ENCODE data around the gene HRAS. TPM values are rescaled to one million over a fixed set of nuclear protein-coding genes. Genes with fewer than 3 reads are reported as not detected.

The HRAS gene
- total and polyA plus RNA-seq, 2 of the 13 experiments (the other 11 are each of a cell fraction or from before 2014, with no cell fraction given), result 32.9 to 50.0 TPM

DNA sequence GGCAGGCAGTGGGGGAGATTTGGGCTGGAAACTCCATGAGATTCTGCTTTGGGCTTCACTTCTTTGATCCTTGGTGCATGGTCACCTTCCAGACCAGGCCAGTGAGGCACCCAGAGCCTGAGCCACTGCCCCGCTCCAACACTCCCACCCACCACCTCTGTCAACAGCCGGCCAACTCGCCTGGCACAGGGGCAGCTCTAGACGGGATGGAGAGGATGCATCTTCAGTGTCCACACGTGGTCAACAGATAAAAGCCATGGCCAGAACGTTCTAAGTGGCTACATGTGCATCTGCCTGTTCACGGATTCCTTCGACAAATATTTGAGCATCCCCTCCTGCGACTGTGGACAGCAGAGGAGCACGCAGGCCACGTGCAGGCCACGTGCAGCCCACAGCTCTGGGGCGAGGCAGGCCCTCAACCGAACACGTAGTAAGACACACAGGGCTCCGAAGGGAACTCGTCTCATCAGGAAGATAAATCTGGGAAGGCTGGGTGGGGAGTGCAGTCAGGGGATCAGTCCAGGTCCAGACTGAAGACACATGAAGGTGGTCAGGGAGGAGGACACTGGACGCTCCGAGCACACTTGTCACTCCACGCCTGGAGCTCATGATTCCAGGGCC is 3.2 kb upstream of the HRAS start (continued):
- TF ChIP-seq HNRNPK (IDR thresholded peaks at IDR 0.05; ENCODE audit: low read depth, low read length, poor library complexity, severe bottlenecking) (no peak), MED13 (CRISPR knock-in tag; IDR thresholded peaks at IDR 0.05) (no peak), ZNF432 (CRISPR knock-in tag; IDR thresholded peaks at IDR 0.05; ENCODE audit: borderline replicate concordance) (no peak), MAZ (IDR thresholded peaks at IDR 0.05; ENCODE audit: borderline replicate concordance, low read depth, low read length) (no peak), MAZ (CRISPR knock-in tag; IDR thresholded peaks at IDR 0.05; ENCODE audit: low read depth) (peak; percentile 40; the same call in 1 of the 2 replicates), ZC3H13 (CRISPR knock-in tag; IDR thresholded peaks at IDR 0.05) (no peak), ZNF562 (CRISPR knock-in tag; IDR thresholded peaks at IDR 0.05; ENCODE audit: borderline replicate concordance) (no peak), HCFC1 (IDR thresholded peaks at IDR 0.05; ENCODE audit: low read depth, low read length) (no peak), ZBTB20 (CRISPR knock-in tag; IDR thresholded peaks at IDR 0.05; ENCODE audit: borderline replicate concordance, low read depth) (no peak), EED (CRISPR knock-in tag; IDR thresholded peaks at IDR 0.05) (no peak), ZNF496 (CRISPR knock-in tag; IDR thresholded peaks at IDR 0.05; ENCODE audit: insufficient replicate concordance) (no peak), BHLHE40 (IDR thresholded peaks at IDR 0.05; ENCODE audit: low read length) (no peak), ZBTB38 (CRISPR knock-in tag; IDR thresholded peaks at IDR 0.05) (no peak), HES4 (CRISPR knock-in tag; IDR thresholded peaks at IDR 0.05; ENCODE audit: borderline replicate concordance) (0 out of 2 replicates have a peak, but pooled peaks have one; percentile 55), ZNF629 (CRISPR knock-in tag; conservative IDR thresholded peaks at IDR 0.05) (no peak), TEAD2 (CRISPR knock-in tag; IDR thresholded peaks at IDR 0.05) (no peak), SYNCRIP (IDR thresholded peaks at IDR 0.05; ENCODE audit: insufficient read depth, low read depth, low read length) (no peak)
- TF ChIP-seq, protein P1, sequence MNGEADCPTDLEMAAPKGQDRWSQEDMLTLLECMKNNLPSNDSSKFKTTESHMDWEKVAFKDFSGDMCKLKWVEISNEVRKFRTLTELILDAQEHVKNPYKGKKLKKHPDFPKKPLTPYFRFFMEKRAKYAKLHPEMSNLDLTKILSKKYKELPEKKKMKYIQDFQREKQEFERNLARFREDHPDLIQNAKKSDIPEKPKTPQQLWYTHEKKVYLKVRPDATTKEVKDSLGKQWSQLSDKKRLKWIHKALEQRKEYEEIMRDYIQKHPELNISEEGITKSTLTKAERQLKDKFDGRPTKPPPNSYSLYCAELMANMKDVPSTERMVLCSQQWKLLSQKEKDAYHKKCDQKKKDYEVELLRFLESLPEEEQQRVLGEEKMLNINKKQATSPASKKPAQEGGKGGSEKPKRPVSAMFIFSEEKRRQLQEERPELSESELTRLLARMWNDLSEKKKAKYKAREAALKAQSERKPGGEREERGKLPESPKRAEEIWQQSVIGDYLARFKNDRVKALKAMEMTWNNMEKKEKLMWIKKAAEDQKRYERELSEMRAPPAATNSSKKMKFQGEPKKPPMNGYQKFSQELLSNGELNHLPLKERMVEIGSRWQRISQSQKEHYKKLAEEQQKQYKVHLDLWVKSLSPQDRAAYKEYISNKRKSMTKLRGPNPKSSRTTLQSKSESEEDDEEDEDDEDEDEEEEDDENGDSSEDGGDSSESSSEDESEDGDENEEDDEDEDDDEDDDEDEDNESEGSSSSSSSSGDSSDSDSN (CRISPR knock-in tag; IDR thresholded peaks at IDR 0.05), result no peak
- TF ChIP-seq, protein P2, sequence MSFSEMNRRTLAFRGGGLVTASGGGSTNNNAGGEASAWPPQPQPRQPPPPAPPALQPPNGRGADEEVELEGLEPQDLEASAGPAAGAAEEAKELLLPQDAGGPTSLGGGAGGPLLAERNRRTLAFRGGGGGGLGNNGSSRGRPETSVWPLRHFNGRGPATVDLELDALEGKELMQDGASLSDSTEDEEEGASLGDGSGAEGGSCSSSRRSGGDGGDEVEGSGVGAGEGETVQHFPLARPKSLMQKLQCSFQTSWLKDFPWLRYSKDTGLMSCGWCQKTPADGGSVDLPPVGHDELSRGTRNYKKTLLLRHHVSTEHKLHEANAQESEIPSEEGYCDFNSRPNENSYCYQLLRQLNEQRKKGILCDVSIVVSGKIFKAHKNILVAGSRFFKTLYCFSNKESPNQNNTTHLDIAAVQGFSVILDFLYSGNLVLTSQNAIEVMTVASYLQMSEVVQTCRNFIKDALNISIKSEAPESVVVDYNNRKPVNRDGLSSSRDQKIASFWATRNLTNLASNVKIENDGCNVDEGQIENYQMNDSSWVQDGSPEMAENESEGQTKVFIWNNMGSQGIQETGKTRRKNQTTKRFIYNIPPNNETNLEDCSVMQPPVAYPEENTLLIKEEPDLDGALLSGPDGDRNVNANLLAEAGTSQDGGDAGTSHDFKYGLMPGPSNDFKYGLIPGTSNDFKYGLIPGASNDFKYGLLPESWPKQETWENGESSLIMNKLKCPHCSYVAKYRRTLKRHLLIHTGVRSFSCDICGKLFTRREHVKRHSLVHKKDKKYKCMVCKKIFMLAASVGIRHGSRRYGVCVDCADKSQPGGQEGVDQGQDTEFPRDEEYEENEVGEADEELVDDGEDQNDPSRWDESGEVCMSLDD (CRISPR knock-in tag; IDR thresholded peaks at IDR 0.05; ENCODE audit: borderline replicate concordance), result no peak
- TF ChIP-seq, protein P3, sequence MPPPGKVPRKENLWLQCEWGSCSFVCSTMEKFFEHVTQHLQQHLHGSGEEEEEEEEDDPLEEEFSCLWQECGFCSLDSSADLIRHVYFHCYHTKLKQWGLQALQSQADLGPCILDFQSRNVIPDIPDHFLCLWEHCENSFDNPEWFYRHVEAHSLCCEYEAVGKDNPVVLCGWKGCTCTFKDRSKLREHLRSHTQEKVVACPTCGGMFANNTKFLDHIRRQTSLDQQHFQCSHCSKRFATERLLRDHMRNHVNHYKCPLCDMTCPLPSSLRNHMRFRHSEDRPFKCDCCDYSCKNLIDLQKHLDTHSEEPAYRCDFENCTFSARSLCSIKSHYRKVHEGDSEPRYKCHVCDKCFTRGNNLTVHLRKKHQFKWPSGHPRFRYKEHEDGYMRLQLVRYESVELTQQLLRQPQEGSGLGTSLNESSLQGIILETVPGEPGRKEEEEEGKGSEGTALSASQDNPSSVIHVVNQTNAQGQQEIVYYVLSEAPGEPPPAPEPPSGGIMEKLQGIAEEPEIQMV (CRISPR knock-in tag; IDR thresholded peaks at IDR 0.05; ENCODE audit: low read depth), result peak; percentile 67; the same call in 1 of the 2 replicates
- TF ChIP-seq, protein P4, sequence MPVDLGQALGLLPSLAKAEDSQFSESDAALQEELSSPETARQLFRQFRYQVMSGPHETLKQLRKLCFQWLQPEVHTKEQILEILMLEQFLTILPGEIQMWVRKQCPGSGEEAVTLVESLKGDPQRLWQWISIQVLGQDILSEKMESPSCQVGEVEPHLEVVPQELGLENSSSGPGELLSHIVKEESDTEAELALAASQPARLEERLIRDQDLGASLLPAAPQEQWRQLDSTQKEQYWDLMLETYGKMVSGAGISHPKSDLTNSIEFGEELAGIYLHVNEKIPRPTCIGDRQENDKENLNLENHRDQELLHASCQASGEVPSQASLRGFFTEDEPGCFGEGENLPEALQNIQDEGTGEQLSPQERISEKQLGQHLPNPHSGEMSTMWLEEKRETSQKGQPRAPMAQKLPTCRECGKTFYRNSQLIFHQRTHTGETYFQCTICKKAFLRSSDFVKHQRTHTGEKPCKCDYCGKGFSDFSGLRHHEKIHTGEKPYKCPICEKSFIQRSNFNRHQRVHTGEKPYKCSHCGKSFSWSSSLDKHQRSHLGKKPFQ (CRISPR knock-in tag; IDR thresholded peaks at IDR 0.05; ENCODE audit: insufficient replicate concordance), result no peak
